Left lung (tissue), 10 donors: ENCODE data around the gene MARVELD2. TPM values are rescaled to one million over a fixed set of nuclear protein-coding genes. Genes with fewer than 3 reads are reported as not detected.
A peak's percentile ranks its signal among the peaks of the same experiment; 100 is the strongest.
"Not testable (repeated sequence)": the region's sequence is repeated elsewhere in the genome, so short reads cannot be mapped to it uniquely, and the experiment has no call there.

ENCODE experiments used
- ATAC-seq: fragments of 200-7000 bp; cut with Tn5 transposase; one replicate; pipeline ENCODE4 v1.9.1; 2020; ENCODE audit warnings: moderate library complexity
- DNase-seq, 4 donors: peaks; one replicate each; pipeline ENCODE4 v3.0.0-alpha.2; 2013 to 2020
- H3K27ac ChIP-seq, 2 donors: fragments of 200-600 bp; sonication (generic) in 1 of 2; one replicate each; pipeline versions ENCODE4 v1.5.0 to v1.8.0; 2020 to 2021
- H3K27me3 ChIP-seq, 2 donors: fragments of 200-600 bp; sonication (generic) in 1 of 2; one replicate each; pipeline versions ENCODE4 v1.5.0 to v1.8.0; 2020 to 2021
- H3K36me3 ChIP-seq, 2 donors: fragments of 200-600 bp; sonication (generic) in 1 of 2; one replicate each; pipeline versions ENCODE4 v1.5.0 to v1.8.0; 2020 to 2021
- H3K4me1 ChIP-seq, 2 donors: fragments of 200-600 bp; one replicate each; pipeline ENCODE4 v1.8.0; 2021
- H3K4me3 ChIP-seq, 2 donors: fragments of 200-600 bp; sonication (generic) in 1 of 2; one replicate each; pipeline versions ENCODE4 v1.5.0 to v1.8.0; 2020 to 2021; ENCODE audit warnings: mild to moderate bottlenecking in 1 of 2
- H3K9me3 ChIP-seq, 2 donors: fragments of 200-600 bp; sonication (generic) in 1 of 2; one replicate each; pipeline versions ENCODE4 v1.5.0 to v1.8.0; 2020 to 2021
- intact Hi-C, 2 donors: fragments of 100-400 bp; cut with DNase I; formaldehyde crosslinking; loops; one replicate each; pipeline versions ENCODE4 v1.11.2 to v1.14.2; 2022
- polyA plus RNA-seq, 6 donors: library from polyadenylated mRNA; unstranded; fragments of 120-200 nt; gene quantifications; one replicate each; pipeline ENCODE4 v1.2.1, GENCODE V29; 2013; ENCODE audit not compliant: insufficient read length in 6 of 6
- total RNA-seq, 2 donors: library from RNA; stranded (reverse); fragmentation: NEBNext Ultra II Directional; extraction: Animal tissue kit (Norgen Biotek cat#: 25700); gene quantifications; one replicate each; pipeline ENCODE4 v1.2.1, GENCODE V29; 2021
- TF ChIP-seq, protein P1 (sequence below), 2 donors: fragments of 200-600 bp; sonication (generic) in 1 of 2; IDR thresholded peaks; one replicate each; pipeline versions ENCODE4 v1.5.0 to v1.8.0; 2021; ENCODE audit warnings: antibody characterized with exemption in 2 of 2
- donor health status: DM: no; HTN: yes; CAD: no.
- donor health status: DM: no; HTN: no; CAD: no.

The MARVELD2 gene
- total and polyA plus RNA-seq, 8 donors = 16.1 to 38.3 (median 22.2) TPM

DNA sequence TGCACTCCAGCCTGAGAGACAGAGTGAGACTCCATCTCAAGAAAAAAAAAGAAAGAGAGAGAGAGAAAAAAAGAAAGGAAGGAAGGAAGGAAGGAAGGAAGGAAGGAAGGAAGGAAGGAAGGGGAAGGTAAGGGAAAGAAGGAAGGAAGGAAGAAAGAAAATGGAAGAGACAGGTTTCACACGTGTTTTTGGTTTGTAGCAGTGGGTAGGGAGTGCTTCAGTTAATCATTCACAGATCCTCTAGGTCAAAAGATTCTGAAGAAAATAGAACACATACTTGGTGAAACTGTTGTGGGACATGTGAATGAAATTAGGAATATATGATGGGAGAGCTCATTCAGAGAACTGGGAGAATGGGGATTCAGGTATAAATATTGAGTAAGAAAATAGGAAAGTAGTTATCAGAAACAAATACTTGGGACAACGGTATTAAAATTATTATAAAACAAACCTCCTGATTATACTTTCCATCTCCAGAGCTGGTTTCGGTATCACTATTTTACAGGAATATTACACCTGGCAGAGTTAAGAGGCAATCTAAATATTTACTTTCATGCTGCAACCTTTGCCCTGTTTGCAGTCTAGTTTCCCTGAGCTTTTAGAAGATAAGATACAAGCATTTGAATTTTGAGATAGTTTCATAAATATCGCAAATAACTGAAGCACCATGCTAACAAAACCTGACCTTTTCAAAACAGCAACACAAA lies 37.2 kb downstream of the MARVELD2 start:
- Histone ChIP-seq H3K4me3 (no peak overlapping the region), H3K27ac (peak overlapping the region; percentile 40 to 77), H3K36me3 (no peaks in the 10 kb centered on the region), H3K9me3 (no peaks in the 10 kb centered on the region), H3K27me3 (no peaks in the 10 kb centered on the region), H3K4me1 (no peaks in the 10 kb centered on the region)
- TF ChIP-seq, protein P1, sequence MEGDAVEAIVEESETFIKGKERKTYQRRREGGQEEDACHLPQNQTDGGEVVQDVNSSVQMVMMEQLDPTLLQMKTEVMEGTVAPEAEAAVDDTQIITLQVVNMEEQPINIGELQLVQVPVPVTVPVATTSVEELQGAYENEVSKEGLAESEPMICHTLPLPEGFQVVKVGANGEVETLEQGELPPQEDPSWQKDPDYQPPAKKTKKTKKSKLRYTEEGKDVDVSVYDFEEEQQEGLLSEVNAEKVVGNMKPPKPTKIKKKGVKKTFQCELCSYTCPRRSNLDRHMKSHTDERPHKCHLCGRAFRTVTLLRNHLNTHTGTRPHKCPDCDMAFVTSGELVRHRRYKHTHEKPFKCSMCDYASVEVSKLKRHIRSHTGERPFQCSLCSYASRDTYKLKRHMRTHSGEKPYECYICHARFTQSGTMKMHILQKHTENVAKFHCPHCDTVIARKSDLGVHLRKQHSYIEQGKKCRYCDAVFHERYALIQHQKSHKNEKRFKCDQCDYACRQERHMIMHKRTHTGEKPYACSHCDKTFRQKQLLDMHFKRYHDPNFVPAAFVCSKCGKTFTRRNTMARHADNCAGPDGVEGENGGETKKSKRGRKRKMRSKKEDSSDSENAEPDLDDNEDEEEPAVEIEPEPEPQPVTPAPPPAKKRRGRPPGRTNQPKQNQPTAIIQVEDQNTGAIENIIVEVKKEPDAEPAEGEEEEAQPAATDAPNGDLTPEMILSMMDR (IDR thresholded peaks at IDR 0.05) = no peak
- intact Hi-C loops = no loop called here
- ATAC-seq (peak; percentile 78), DNase-seq (peak in 1 of 4 donors; percentile 14)

GRCh38 chr5:69453487-69453886 lies 38.6 kb downstream of the MARVELD2 start:
- H3K4me1 ChIP-seq, ATAC-seq, H3K4me3 ChIP-seq, H3K36me3 ChIP-seq, intact Hi-C loops, H3K9me3 ChIP-seq, H3K27ac ChIP-seq, H3K27me3 ChIP-seq, DNase-seq: not testable (repeated sequence)

DNA sequence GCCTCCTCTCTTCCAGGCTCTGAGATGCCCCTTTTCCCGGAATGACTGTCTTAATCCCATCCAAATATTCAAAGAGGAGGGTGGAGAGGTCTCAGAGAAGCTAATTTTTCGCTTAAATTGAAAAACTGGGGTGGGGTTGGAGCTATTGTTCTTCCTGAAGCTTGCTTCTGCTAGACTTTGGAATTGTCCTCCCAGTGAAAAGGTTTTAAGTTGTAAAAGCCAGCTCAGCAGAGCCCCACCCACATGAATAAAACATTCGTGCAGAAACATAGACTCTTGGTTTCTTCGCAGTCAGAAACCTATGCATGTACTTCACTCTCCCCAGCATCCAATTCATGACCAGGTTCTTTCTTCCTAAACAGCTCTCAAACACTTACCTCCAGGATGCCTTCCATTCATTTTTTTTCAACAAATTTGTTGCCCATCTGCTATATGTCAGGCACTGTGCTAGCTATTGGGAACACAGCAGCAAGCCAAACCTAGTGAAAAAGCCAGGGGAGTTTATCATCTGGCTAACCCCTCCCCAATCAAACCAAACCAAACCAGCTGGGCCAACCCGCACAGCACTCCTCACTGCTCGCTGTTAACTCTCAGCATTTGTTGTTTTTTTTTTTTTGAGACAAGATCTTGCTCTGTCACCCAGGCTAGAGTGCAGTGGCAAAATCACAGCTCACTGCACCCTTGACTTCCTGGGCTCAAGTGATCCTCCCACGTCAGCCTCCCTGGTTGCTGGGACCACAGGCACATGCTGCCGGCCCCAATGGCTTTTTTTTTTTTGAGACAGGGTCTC lies 39.7 kb downstream of the MARVELD2 start:
- H3K27ac ChIP-seq = peak overlapping the region in 1 of 2 donors; percentile 9
- intact Hi-C loops = no loop called here
- no peaks in the 10 kb centered on the region for H3K27me3 ChIP-seq
- ATAC-seq = peak; percentile 55
- DNase-seq = no peak
- no peaks in the 10 kb centered on the region for H3K9me3 ChIP-seq
- no peaks in the 10 kb centered on the region for H3K4me1 ChIP-seq
- H3K4me3 ChIP-seq = no peak overlapping the region
- TF ChIP-seq, protein P1 (IDR thresholded peaks at IDR 0.05) = no peak
- H3K36me3 ChIP-seq = no peaks in the 10 kb centered on the region

DNA sequence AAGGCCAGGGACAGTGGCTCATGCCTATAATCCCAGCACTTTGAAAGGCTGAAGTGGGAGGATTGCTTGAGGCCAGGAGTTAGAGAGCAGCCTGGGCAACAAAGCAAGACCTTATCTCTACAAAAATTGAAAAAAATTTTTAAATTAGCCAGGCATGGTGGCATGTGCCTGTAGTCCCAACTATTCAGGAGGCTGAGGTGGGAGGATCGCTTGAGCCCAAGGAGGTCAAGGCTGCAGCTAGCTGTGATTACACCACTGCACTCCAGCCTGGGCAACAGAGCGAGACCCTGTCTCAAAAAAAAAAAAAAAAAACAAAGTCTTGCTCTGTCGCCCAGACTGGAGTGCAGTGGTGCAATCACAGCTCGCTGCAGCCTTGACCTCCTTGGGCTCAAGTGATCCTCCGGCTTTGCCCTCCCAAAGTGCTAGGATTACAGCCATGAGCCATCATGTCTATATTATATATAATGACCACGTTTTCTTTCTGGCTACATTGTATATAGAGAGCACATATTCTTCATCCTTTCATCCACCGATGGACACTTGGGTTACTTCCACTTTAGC lies 40.6 kb downstream of the MARVELD2 start:
- intact Hi-C loops, H3K9me3 ChIP-seq, DNase-seq, H3K27me3 ChIP-seq, H3K4me3 ChIP-seq, H3K4me1 ChIP-seq, H3K36me3 ChIP-seq: not testable (repeated sequence)
- peak overlapping the region in 1 of 2 donors; percentile 5 for H3K27ac ChIP-seq
- peak; percentile 8 for ATAC-seq

DNA sequence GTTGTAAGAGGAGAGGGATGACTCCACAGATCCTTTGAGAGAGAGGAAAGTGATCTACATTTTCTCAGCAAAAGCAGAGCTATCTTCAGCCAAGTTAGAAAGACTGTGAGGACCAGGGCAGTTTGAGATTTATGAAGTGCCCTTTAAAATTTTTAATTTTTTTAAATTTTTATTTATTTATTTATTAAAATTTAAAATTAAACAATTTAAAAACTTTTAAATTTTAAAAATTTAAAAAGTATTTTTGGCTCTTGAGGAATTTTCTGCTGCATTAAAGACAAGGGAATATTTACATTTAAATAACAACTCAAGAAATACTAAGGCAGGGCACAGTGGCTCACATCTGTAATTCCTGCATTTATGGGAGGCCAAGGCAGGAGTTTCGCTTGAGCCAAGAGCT lies 47.3 kb downstream of the MARVELD2 start:
- Histone ChIP-seq H3K27ac (no peak overlapping the region), H3K9me3 (no peaks in the 10 kb centered on the region), H3K4me3 (no peak overlapping the region), H3K4me1 (no peaks in the 10 kb centered on the region), H3K27me3 (no peaks in the 10 kb centered on the region), H3K36me3 (no peaks in the 10 kb centered on the region)
- DNase-seq (no peak), ATAC-seq (no peak)
- intact Hi-C loops = no loop called here
- TF ChIP-seq, protein P1 (IDR thresholded peaks at IDR 0.05) = no peak

DNA sequence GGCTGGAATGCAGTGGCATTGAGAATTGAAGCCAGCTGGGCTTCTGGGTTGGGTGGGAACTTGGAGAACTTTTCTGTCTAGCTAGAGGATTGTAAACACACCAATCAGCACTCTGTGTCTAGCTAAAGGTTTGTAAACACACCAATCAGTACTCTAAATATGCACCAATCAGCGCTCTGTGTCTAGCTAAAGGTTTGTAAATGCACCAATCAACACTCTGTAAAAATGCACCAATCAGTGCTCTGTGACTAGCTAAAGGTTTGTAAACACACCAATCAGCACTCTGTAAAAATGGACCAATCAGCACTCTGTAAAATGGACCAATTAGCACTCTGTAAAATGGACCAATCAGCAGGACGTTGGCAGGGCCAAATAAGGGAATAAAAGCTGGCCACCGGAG lies 51.5 kb downstream of the MARVELD2 start:
- not testable (repeated sequence) for H3K36me3 ChIP-seq, H3K27ac ChIP-seq

More for the DNA sequence above, 51.5 kb downstream of the MARVELD2 start:
- H3K27me3 ChIP-seq, H3K4me1 ChIP-seq, H3K9me3 ChIP-seq, intact Hi-C loops, H3K4me3 ChIP-seq, ATAC-seq, DNase-seq: not testable (repeated sequence)
